ENCODE measurements around the gene CDADC1.
"Not testable (repeated sequence)": the region's sequence is repeated elsewhere in the genome, so short reads cannot be mapped to it uniquely, and the experiment has no call there.

Gene CDADC1

GRCh38 chr13:49319951-49320350, 72.2 kb downstream of the CDADC1 start:
- no peak for DNase-seq

GRCh38 chr13:49320975-49321374, 73.2 kb downstream of the CDADC1 start:
- no peak for DNase-seq

- no peak for DNase-seq
Measured at GRCh38 chr13:49322702-49323101, 75.0 kb downstream of the CDADC1 start.

- no peak for DNase-seq
Measured at GRCh38 chr13:49323344-49323743, 75.6 kb downstream of the CDADC1 start.

GRCh38 chr13:49326222-49326917, 78.6 kb downstream of the CDADC1 start:
- DNase-seq, result no peak

GRCh38 chr13:49327145-49327544, 79.4 kb downstream of the CDADC1 start:
- DNase-seq, result not testable (repeated sequence)

GRCh38 chr13:49329831-49330545, 82.3 kb downstream of the CDADC1 start:
- no peak for DNase-seq

- no peak for DNase-seq
Measured at GRCh38 chr13:49330546-49330864, 82.8 kb downstream of the CDADC1 start.

- no peak for DNase-seq
Measured at GRCh38 chr13:49336655-49337054, 88.9 kb downstream of the CDADC1 start.

GRCh38 chr13:49340161-49340560, 92.4 kb downstream of the CDADC1 start:
- no peak for DNase-seq

GRCh38 chr13:49341517-49341916, 93.8 kb downstream of the CDADC1 start:
- DNase-seq, result no peak

GRCh38 chr13:49341941-49342340, 94.2 kb downstream of the CDADC1 start:
- no peak for DNase-seq

GRCh38 chr13:49342454-49342853, 94.7 kb downstream of the CDADC1 start:
- DNase-seq, result no peak

All from AML-193 (cell line).